NCI-H748 (cell line): ENCODE measurements around the gene HRH1.
"Not testable (repeated sequence)": the region's sequence is repeated elsewhere in the genome, so short reads cannot be mapped to it uniquely, and the experiment has no call there.

Experiments
- DNase-seq: peaks from one replicate; lab custom pipeline; 2025; ENCODE audit not compliant: unreplicated experiment; lab: John Stamatoyannopoulos, UW

HRH1 gene

DNA sequence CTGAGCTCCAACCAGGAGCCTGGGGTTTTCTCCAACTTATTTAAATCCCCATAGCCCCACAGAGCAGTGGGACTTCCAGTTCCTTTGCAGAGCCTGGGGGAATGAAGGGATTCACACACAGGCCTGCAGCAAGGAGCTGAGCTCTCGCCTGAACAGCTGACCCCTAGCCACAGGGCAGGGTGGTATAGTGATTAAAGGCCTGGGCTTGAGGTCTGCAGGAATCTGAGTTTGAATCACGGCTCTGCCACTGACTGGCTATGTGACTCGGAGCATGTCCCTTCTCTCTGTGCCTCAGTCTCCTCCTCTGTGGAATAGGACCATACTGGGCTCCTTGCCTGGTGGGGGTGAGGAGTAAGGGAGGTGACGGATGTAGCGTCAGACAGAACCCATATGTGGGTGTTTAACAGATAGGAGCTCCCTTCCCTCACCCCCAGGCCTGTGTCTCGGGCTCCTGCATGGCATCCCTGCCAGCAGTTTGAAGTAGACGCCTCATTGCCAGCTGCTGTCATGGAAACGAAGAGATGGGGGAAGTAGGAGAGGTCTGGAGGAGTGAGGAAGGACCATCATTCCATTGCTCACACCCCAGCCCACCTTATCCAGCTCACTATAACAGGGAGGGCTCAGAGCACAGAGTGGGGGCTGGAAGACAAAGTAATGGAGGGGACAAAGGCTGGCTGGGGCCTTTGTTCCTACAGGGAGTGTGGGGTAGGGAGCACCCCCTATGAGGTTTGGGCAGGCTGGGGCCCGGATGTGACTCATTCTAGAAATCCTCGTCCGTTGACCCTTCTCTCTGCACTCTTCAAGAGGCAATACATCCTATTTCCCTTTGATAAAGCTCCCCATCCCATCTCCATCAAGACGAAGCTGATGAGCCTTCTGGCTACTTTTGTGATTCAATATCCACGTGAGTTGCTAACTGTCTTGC is 14.8 kb downstream of the HRH1 start:
- DNase-seq, result no peak

DNA sequence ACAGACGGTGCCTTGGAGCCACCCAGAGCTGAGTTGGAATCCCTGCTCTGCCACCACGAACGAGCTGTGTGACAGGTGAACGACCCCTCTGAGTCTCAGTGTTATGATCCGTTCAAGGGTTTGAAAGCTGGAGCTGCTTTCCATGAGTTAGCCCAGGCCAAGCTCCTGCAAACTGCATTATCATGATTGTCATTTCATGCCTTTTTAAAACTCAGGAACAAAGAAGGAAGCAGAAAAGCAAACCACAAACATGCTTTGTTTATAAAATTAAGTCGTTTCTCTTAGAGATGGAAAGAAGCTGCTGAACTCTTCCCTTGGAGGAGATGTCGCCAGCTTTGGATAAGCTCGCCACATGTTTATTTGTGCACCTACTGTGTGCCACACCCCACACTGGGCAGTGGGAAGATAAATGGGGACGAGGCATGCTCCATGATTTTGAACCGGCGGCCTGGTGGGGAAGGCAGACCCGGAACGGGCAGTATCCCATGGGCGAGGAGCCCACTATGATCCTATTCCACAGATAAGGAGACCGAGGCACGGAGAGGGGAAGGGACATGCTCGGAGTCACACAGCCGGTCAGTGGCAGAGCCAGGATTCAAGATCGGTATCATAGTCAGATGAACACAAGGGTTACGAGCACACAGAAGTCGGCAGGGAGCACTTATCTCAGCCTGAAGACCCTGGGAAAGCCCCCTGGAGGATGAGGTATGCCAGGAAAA is 15.9 kb downstream of the HRH1 start:
- no peak for DNase-seq

DNA sequence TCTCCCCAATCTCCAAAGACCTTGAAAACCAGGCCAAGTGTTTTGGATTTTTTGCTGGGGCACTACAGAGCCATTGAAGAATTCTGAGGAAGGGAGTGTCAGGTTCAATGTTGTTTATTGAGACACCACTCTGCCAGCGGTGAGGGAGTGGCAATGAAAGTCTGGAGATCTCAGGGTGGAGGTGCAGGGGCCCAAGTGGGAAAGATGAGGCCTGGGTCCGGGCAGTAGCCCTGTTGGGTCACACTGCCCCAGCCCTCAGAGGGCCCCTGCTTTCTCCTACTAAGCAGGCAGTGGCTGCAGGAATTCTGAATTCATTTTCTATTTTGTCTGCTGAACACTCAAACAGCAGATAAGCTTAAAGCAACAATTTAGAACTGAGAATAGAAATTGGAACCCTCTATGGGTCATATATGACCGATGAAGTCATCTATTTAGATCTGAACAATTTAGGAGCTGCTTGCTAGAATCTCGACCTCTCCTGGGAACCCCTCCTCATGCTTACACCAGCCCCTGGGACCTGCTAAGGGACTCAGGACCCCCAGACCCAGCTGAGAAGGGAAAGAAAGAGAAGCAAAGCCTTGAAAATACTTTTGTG is 17.9 kb downstream of the HRH1 start:
- no peak for DNase-seq

DNA sequence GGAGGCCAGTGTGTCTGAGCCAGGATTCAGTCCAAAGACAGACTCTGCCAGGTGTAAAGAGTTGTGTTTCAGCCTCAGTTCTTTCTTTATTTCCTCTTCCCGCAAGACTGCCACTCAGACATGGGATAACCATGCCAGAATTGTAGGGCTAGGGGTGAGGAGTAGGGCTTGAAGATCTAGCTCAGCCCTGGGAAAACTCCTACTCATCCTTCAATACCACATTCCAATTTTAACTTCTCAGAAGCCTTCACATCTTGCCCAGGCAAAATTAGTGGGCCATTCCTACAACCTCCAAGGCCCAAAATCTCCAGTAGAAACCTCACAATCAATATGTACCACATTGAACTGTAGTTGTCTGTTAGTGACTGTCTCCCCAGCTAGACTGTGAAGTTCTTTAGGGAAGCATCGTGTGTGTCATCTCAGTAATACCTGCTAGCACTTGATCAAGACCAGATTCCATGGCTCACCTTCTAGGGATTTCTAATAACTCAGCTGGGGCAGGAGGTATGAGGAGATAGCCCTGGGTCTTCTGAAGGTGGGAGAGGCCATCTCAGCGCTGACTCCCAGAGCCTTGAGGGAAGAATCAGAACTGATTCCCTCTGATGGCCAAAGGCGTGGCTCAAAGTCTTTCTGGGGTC is 19.7 kb downstream of the HRH1 start:
- no peak for DNase-seq

DNA sequence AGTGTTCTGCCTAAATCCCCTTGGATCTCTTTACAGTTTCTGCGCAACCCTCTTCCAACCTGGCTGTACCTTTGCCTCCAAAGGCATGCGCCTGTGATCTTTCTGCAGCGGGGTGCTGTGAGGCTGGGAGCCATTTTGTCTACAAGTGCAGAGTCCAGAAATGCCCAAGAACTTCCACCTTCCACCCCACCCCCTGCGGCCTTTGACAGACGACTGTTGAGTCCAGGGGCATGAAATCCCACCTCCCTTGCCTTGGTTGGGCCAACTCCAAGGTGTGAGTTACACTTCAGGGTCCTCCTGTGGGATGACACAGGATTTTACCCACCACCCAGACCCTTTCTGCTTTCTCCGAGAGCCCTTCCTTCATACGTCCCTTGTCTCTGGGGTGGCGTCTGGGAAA is 24.1 kb downstream of the HRH1 start:
- no peak for DNase-seq

DNA sequence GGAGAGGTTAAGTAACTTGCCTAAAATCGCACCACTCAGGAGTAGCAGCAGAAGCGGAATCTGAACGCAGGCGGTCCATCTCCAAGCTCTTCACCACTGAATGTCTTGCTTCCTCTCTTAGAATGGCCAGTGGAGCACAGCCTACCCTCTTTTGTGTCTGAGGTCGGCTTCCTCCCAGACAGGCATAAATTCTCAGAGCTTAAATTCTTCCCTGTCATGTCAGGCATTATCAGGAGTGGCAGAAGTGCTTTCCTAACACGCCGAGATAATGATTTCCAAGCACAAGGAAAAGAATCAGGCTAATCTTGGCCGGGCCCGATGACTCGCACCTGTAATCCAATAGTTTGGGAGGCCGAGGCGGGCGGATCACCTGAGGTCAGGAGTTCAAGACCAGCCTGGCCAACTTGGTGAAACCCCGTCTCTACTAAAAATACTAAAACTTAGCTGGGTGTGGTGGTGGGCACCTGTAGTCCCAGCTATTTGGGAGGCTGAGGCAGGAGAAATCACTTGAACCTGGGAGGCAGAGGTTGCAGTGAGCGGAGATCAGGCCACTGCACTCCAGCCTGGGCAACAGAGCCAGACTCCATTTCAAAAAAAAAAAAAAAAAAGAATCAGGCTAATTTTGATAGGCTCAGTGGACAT is 30.2 kb downstream of the HRH1 start:
- not testable (repeated sequence) for DNase-seq

DNA sequence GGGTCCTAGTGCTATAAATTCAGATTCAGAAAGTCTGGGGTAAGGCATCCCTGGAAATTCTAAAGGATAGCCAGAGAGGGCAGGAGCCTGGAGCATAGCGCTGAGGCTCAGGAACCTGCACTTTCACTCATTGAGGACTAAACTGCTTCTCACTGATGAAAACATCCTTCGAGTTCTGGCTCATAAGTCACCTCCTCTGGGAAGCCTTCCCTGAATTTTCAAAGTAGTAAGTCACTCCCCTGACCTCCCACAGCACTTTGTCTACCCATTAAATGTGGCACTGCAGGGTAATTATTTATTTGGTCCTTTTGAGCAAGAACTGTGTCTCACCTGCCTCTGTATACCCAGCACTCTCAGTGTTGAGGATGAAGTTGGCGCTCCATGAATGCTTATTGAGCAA is 30.9 kb downstream of the HRH1 start:
- DNase-seq, result no peak

DNA sequence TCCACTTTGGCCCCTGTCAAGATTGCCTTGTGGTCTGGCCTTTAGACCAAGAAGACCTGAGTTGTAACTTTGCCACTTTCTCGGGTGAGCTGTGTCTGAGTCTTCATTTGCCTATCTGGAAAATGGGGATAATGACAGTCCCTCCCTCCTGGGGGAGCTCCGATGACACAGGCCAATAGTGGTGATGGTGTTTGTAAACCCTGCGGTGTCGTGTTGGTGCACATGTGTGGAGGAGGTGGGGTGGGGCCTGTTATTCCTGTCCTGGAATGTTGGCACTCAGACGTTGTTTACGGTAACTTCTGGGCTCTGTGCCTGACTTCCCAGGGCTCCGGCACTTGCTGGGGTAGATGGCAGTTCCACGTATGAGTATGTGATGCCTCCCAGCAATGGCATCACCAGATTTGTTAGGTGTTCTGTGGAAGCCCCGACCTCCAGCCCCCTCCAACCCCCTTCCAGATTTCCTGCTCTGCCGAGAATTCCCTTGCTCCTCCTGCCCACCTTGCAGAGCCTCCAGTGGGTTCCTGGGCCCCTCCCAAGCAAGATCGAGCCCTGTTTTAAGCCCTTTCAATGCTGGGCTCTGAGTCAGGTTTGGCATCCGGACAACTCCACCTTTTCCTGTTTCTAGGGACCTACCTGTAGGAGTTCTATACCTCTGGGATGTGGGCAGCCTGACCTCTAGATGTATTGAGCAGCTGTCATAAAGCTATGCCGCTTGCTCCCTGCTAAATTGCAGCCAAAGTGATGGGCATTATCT is 31.4 kb downstream of the HRH1 start:
- no peak for DNase-seq

DNA sequence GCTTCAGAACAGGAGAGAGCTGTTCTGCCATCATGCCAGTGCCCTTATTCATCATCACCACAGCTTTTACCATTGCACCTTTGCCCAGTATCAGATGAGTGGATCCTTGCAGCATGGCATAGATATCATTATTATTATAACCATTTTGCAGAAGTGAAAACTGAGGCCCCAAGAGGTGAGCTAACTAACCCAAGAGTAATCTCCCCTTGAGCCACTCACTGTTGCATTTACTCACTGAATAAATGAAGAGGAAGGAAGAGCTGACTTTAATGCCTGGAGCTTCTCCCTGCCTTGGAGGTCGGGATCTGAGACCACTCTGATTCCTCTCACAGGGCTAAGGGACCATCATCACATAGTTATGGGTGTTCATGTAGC is 32.0 kb downstream of the HRH1 start:
- DNase-seq, result no peak

DNA sequence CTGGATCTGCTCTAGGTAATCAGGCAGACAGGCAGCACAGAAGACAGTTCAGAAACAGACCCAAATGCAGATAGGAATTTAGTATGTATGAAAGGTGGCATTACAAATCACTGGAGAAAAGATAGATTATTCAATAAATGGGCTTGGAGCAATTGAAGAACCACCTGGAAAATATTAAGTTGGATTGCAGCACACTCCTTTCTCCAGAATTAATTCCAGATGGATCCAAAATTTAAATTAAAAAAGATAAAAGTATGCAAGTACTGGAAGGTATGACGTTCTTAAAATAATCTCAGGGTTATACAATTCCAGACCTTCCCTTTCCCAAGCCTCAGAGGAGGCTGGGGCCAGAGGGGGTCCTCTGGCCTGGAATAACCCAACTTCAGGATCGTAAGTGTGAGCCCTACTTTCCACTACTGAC is 32.5 kb downstream of the HRH1 start:
- DNase-seq, result no peak

DNA sequence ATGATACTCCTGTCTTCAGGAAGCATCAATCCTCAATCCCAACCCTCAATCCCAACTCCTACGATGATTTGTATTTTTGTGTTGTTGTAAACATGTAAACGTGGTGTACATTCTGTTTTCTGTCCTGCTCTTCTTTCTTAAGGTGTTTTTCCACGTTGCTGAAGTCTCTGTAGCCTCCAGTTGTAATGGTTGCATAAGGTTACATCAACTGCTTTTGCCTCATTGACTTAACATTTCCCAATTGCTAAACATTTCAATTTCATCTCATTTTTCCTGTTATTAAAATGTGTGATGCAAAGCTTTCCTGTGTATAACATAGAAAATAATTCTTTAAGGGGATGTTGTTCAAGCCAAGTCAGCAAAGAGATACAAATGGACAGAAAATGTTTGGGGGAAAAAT is 33.4 kb downstream of the HRH1 start:
- no peak for DNase-seq

DNA sequence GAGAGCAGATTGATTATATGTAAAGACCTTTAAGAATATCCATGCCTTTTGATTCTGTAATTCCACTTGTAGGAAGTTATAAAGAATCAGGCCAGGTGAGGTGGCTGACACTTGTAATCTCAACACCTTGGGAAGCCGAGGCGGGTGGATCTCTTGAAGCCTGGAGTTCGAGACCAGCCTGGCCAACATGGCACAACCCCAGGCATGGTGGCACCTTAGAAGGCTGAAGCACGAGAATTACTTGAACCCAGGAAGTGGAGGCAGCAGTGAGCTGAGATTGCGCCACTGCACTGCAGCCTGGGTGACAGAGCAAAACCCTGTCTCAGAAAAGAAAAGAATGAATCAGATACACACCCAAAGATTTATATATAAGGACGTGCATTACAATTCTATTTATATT is 33.9 kb downstream of the HRH1 start:
- DNase-seq, result no peak

DNA sequence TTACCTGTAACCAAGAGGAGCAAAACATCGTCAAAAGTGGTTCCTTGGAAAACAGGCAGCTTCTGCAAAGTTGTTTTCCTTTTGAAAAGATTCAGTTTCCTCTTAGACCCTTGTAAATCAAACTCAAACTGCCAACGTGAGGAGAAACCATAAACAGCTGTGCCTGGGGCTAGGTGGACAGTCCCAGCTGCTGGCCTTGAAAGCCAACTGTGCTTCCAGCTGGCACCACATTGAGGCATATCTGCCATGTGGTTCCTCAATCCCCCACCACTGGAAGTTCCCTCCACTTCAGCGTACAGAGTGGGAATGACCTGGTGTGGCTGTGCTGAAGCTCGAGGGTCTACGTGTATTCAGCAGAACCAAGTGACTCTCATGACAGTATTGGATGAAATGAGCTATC is 40.9 kb downstream of the HRH1 start:
- no peak for DNase-seq

DNA sequence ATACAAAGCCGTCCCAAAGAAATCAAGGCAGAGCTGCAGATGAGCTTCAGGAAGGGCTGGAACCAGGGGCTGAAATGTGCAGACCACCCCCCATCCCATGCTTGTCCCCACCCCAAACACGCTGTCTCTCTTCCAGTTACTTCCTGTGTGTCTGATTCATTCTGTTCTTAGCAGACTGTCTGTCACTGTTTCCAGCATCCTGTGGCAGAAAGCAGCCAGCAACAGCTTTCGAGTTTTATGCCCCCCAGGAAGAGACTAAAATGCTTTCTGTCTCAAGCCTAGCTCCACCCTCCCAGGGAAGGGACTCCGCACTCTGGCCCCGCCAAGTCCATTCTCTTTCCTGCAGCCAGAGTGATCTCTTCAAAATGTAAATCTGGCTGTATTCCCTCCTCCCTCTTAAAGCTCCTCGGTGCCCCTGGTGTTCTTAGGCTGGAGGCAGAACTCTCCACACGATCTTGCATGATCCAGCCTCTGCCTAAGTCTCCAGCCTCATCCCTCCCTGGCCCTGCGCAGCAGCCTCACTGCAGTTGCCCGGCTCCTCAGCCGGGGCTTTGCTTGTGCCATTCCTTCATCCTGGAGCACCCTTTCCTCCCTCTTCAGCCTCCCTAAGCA is 41.5 kb downstream of the HRH1 start:
- no peak for DNase-seq

DNA sequence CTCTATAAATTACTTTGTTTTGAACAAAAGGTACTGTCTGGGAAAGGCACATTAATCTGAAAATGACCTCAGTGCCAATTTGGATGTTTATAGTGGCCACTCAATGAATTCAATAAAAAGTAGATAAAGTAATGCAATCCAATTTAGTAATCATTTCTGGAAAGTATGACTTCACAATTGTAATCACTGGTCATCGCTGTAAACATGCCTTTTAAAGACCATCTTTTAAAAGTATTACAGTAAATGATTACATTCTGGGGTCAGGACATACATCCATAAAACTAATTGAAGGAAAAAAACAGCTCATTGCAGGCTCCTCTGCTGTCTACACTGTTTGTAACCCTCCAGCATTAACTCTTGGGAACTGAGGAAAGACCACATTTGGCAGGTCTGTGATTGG is 43.2 kb downstream of the HRH1 start:
- DNase-seq, result peak; percentile 6

DNA sequence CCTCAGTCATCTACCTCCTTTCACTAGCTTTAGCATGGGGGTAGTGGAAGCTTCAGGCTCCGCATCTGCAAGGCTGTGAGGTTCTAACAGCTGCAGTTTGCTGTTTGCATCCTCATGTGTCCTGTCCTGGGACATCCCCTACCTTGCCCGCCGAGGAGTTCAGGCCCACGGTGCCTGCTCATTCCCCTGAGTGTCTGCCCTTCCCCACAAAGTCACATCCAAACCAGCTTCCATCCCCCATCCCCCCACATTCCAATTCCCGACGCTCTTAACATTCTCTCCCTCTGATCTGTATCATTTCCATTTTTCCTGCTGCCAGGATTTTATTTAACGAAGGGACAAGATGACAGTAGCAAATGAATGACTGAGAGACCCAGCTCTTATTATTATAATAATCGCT is 43.8 kb downstream of the HRH1 start:
- no peak for DNase-seq

DNA sequence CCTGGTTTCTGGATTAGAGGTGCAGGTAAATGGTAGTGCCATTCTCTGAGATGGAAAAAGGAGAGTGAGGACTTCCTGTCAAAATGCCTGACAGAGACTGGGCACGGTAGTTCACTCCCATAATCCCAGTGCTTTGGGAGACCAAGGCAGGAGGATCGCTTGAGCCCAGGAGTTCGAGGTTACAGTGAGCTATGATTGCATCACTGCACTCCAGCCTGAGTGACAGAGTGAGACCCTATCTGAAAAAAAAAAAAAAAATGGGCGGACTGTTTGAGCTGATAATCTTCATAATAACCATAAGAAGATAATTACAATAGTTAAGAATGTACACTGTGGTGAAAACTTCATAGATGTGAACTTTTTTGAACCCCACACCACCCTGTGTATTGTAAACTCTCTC is 44.2 kb downstream of the HRH1 start:
- DNase-seq, result no peak

DNA sequence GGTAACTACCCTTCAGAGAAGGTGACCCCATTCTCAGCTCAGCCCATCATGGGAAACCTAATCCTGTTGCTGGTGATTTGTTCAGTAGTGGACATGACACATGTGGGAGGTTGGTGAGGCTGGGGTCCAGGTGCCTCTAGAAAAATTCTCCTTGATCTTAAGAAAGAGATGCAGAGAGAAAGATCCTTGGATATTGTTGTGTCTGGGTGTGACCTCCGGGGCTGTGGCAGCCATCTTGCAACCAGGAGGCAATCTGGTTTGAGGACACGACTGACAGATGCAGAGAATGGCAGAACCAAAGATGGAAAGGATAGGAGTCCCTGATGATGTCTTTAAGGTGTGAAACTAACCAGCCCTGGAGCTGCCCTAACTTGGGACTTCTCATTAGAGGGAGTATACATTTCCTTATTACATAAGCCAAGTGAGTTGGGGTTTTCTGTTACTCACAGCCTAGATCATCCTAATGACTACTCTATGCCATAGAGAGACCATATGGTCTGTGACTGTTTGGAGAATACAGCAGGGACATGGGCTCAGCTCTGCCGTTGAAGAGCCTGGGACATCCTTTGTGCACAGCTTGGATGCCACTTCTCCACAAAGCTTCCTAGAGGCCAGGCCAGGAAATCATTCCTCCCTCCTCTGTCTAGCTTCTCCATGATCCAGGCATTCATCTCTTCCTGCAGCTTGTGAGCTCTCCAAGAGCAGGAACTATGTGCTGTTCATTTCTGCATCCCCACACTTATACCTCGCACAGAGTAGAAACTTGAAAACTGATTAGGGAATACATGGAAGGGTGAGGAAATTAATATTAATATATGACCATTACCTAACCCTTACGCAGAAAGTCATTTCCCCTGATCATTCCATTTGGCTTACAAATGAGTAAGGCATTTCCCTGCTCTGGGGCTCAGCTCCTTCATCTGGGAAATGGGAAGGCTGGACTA is 45.9 kb downstream of the HRH1 start:
- no peak for DNase-seq
